ENCODE data around the gene GRIA3.

DNA sequence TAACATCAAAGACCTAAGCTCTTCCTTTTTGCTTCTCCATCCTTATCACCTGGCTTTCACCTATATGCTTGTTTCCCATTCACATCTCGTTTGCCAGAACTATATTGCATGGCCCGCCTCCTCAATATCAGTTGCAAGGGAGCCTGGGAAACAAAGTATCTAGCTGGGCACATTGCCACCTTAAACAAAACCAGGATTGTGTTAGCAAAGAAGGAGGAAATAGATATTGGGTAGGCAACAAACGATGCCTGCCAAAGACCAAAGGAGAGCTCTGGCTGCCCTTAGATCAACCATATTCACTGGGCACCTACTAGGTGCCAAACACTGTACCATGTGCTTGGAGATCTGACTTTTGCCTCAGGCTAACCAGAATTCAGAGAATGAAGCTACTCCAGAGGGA, 107.5 kb downstream of the GRIA3 start:
- TF ChIP-seq, protein P1, sequence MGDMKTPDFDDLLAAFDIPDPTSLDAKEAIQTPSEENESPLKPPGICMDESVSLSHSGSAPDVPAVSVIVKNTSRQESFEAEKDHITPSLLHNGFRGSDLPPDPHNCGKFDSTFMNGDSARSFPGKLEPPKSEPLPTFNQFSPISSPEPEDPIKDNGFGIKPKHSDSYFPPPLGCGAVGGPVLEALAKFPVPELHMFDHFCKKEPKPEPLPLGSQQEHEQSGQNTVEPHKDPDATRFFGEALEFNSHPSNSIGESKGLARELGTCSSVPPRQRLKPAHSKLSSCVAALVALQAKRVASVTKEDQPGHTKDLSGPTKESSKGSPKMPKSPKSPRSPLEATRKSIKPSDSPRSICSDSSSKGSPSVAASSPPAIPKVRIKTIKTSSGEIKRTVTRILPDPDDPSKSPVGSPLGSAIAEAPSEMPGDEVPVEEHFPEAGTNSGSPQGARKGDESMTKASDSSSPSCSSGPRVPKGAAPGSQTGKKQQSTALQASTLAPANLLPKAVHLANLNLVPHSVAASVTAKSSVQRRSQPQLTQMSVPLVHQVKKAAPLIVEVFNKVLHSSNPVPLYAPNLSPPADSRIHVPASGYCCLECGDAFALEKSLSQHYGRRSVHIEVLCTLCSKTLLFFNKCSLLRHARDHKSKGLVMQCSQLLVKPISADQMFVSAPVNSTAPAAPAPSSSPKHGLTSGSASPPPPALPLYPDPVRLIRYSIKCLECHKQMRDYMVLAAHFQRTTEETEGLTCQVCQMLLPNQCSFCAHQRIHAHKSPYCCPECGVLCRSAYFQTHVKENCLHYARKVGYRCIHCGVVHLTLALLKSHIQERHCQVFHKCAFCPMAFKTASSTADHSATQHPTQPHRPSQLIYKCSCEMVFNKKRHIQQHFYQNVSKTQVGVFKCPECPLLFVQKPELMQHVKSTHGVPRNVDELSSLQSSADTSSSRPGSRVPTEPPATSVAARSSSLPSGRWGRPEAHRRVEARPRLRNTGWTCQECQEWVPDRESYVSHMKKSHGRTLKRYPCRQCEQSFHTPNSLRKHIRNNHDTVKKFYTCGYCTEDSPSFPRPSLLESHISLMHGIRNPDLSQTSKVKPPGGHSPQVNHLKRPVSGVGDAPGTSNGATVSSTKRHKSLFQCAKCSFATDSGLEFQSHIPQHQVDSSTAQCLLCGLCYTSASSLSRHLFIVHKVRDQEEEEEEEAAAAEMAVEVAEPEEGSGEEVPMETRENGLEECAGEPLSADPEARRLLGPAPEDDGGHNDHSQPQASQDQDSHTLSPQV (IDR thresholded peaks at IDR 0.05) = no peak
- TF ChIP-seq, protein P2, sequence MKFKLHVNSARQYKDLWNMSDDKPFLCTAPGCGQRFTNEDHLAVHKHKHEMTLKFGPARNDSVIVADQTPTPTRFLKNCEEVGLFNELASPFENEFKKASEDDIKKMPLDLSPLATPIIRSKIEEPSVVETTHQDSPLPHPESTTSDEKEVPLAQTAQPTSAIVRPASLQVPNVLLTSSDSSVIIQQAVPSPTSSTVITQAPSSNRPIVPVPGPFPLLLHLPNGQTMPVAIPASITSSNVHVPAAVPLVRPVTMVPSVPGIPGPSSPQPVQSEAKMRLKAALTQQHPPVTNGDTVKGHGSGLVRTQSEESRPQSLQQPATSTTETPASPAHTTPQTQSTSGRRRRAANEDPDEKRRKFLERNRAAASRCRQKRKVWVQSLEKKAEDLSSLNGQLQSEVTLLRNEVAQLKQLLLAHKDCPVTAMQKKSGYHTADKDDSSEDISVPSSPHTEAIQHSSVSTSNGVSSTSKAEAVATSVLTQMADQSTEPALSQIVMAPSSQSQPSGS (IDR thresholded peaks at IDR 0.05; ENCODE audit: low read length) = no peak
- TF ChIP-seq EGR1 (IDR thresholded peaks at IDR 0.05; ENCODE audit: borderline replicate concordance in 1 of 2, low read depth in 2 of 2, low read length in 2 of 2) = no peak
- no peak for TF ChIP-seq BCL11A (IDR thresholded peaks at IDR 0.05; ENCODE audit: low read depth, low read length)
- TF ChIP-seq, protein P3, sequence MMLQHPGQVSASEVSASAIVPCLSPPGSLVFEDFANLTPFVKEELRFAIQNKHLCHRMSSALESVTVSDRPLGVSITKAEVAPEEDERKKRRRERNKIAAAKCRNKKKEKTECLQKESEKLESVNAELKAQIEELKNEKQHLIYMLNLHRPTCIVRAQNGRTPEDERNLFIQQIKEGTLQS (IDR thresholded peaks at IDR 0.05; ENCODE audit: borderline replicate concordance, extremely low read depth, low read depth, low read length) = no peak
